ENCODE measurements around the gene ETS2. TPM values are rescaled to one million over a fixed set of nuclear protein-coding genes. Genes with fewer than 3 reads are reported as not detected.

Gene ETS2
- total and polyA plus RNA-seq, 2 of the 8 experiments (the other 6 are each of a cell fraction or from before 2014, with no cell fraction given), result 11.0 to 45.1 TPM

DNA sequence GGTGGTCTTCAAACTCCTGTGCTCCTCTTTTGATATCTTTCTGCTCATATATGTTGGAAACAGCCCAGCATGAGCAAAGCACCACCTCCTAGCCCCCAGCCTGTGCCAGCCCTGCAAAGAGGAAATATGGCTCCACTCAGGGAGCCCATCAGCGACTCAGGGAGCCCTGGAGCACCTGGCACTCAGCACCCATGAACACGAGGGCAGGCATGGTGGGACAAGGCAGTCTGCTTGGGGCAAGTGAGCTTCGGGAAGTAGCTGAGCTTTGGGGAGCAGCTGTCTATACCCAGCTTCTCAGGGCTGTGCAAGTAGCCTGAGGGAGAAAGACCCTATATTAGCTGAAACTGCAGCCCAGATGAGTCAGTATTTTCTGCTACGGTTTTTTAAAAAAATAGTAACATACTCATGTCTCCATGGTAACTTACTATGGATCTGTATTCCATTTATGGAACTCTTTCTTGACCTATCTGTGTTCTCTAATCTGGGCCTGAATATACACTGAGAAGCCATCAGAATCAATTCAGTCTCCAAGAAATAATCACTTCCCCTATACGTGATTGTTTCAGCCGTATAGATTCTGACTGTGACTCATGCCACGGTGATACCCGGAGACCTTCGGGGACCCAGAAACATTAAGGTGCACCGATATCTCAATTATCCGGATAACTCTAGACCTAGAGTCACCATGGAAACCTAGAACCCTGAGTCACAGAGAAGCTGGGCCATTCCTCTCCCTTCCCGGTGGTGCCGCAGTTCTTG lies 1.5 kb upstream of the ETS2 start:
- H3K4me2 ChIP-seq (ENCODE audit: insufficient read depth in 1 of 2, low read depth in 2 of 2, low read length in 2 of 2), result peak overlapping the region; percentile 48 to 68; a peak in 2 of 4 replicates
- H2BK5ac ChIP-seq (ENCODE audit: low read depth, low read length), result 0 out of 2 replicates have a peak overlapping the region, but pooled peaks have one; percentile 35
- H3K23ac ChIP-seq (ENCODE audit: insufficient read length), result no peak overlapping the region
- H4K5ac ChIP-seq (ENCODE audit: insufficient read length, low read depth, low read length), result no peak overlapping the region
- peak overlapping the region in 1 of 4 experiments; percentile 91; a peak in 2 of 8 replicates for H3K4me3 ChIP-seq (ENCODE audit: extremely low read depth in 1 of 4, insufficient read depth in 2 of 4, low read depth in 3 of 4, low read length in 4 of 4)
- peaks cover 0 to 8% (median 5%) of the 10 kb centered on the region in 4 experiments; a peak in 4 of 7 replicates for H3K27me3 ChIP-seq (replicated peaks in 1 of 4; ENCODE audit: control insufficient read depth in 3 of 4, extremely low read depth in 1 of 4, insufficient read depth in 3 of 4, low read length in 3 of 4)
- H3K79me2 ChIP-seq (ENCODE audit: control insufficient read depth in 1 of 2, insufficient read depth in 2 of 2, low read length in 2 of 2), result peaks cover 8 to 31% of the 10 kb centered on the region in 2 experiments; a peak in 3 of 4 replicates
- H3K23me2 ChIP-seq (ENCODE audit: low read depth, low read length), result peaks cover 4% of the 10 kb centered on the region; the same call in 1 of the 2 replicates
- FAIRE-seq (no peak), DNase-seq (ENCODE audit: low read depth in 1 of 2, low spot score in 2 of 2) (no peak)
- H3K4ac ChIP-seq (replicated peaks; ENCODE audit: insufficient read length, low read depth, low read length), result peak overlapping the region; percentile 13
- no peak overlapping the region for H2AFZ ChIP-seq (ENCODE audit: low read length)
- ChIA-PET CTCF (ENCODE audit: partially characterized antibody) (interaction anchor here (0.6 to 1.6 kb wide), 18 partner anchors 9 to 311 kb away, joined by 3 to 5 read pairs (median 3); no protein-coding TSS in a partner anchor), POLR2A (ENCODE audit: partially characterized antibody) (interaction anchor here (1.8 to 2.0 kb wide), 2 partner anchors 9 to 17 kb away, joined by 5 read pairs; no protein-coding TSS in a partner anchor)
- H3K36me3 ChIP-seq (ENCODE audit: control insufficient read depth in 2 of 4, insufficient read depth in 4 of 4, low read length in 3 of 4), result no peaks in the 10 kb centered on the region
- no peak overlapping the region for H2BK20ac ChIP-seq (ENCODE audit: low read length)
- H3K9ac ChIP-seq (replicated peaks in 1 of 4; ENCODE audit: extremely low read depth in 1 of 4, low read depth in 3 of 4, low read length in 3 of 4), result no peak overlapping the region
- no peak overlapping the region for H2AK5ac ChIP-seq (ENCODE audit: low read depth, low read length)
- WGBS, 2 experiments (ENCODE audit: extremely low coverage in 1 of 2, insufficient coverage in 1 of 2, insufficient read length in 1 of 2, insufficient replicate concordance in 2 of 2, low coverage in 1 of 2, low lambda C conversion rate in 2 of 2, missing lambda C conversion rate in 1 of 2), result 90% methylated on average over 13 of the region's 13 CpGs; no CpG with 5 or more reads in 1 of the 2 experiments
- no peak overlapping the region for H2BK15ac ChIP-seq (ENCODE audit: low read length)
- H3K4me1 ChIP-seq (replicated peaks in 1 of 4; ENCODE audit: control insufficient read depth in 3 of 4, insufficient read depth in 4 of 4, low read length in 3 of 4), result peaks cover 5 to 14% (median 8%) of the 10 kb centered on the region in 4 experiments; a peak in 5 of 7 replicates
- no peak overlapping the region for H3K14ac ChIP-seq (ENCODE audit: insufficient read length)
- no peak overlapping the region for H3K56ac ChIP-seq (replicated peaks; ENCODE audit: insufficient read length, low read depth, low read length)
- H3K18ac ChIP-seq (ENCODE audit: extremely low read depth, low read length), result peak overlapping the region; percentile 48; the same call in 1 of the 2 replicates
- no peak overlapping the region for H4K91ac ChIP-seq (replicated peaks; ENCODE audit: insufficient read length, low read length)
- H2BK12ac ChIP-seq (ENCODE audit: low read depth, low read length), result peak overlapping the region; percentile 60; the same call in 1 of the 2 replicates
- H4K8ac ChIP-seq (ENCODE audit: extremely low read depth, insufficient read depth, low read length), result no peak overlapping the region
- peaks cover 0 to 3% of the 10 kb centered on the region in 2 experiments for H4K20me1 ChIP-seq (replicated peaks in 1 of 2; ENCODE audit: control insufficient read depth in 1 of 2, insufficient read depth in 2 of 2, low read length in 2 of 2)
- H3K27ac ChIP-seq (ENCODE audit: low read depth, low read length), result no peak overlapping the region
- H2BK120ac ChIP-seq (replicated peaks; ENCODE audit: low read depth, low read length), result no peak overlapping the region
- H3K79me1 ChIP-seq (ENCODE audit: low read depth, low read length), result no peaks in the 10 kb centered on the region
- H3K9me3 ChIP-seq (ENCODE audit: insufficient read depth in 2 of 2, low read depth in 1 of 2, low read length in 1 of 2), result no peaks in the 10 kb centered on the region
- TF ChIP-seq SIX5 (IDR thresholded peaks at IDR 0.05; ENCODE audit: low read depth, low read length) (no peak), NANOG (IDR thresholded peaks at IDR 0.05; ENCODE audit: insufficient read depth, low read depth, low read length, poor library complexity, severe bottlenecking) (no peak), EZH2 (IDR thresholded peaks at IDR 0.05; ENCODE audit: low read depth, low read length, severe bottlenecking) (no peak), RFX5 (IDR thresholded peaks at IDR 0.05; ENCODE audit: borderline replicate concordance, low read depth, low read length) (no peak), CBX5 (IDR thresholded peaks at IDR 0.05; ENCODE audit: low read depth, low read length) (no peak), CBX8 (IDR thresholded peaks at IDR 0.05; ENCODE audit: borderline replicate concordance, low read depth, low read length) (no peak), NRF1 (IDR thresholded peaks at IDR 0.05; ENCODE audit: low read depth, low read length) (no peak), TBP (IDR thresholded peaks at IDR 0.05; ENCODE audit: low read depth, low read length) (no peak)
- TF ChIP-seq, protein P1, sequence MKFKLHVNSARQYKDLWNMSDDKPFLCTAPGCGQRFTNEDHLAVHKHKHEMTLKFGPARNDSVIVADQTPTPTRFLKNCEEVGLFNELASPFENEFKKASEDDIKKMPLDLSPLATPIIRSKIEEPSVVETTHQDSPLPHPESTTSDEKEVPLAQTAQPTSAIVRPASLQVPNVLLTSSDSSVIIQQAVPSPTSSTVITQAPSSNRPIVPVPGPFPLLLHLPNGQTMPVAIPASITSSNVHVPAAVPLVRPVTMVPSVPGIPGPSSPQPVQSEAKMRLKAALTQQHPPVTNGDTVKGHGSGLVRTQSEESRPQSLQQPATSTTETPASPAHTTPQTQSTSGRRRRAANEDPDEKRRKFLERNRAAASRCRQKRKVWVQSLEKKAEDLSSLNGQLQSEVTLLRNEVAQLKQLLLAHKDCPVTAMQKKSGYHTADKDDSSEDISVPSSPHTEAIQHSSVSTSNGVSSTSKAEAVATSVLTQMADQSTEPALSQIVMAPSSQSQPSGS (IDR thresholded peaks at IDR 0.05; ENCODE audit: low read length), result no peak
